ENCODE results near the gene NKAIN1. TPM values are rescaled to one million over a fixed set of nuclear protein-coding genes. Genes with fewer than 3 reads are reported as not detected.
A peak's percentile ranks its signal among the peaks of the same experiment; 100 is the strongest.
"Not testable (repeated sequence)": the region's sequence is repeated elsewhere in the genome, so short reads cannot be mapped to it uniquely, and the experiment has no call there.

Gene NKAIN1
- total RNA-seq, 1 experiment from 2014 or later: 36.8 TPM

GRCh38 chr1:31264790-31265386, 25.2 kb upstream of the NKAIN1 start:
- ChIA-PET CTCF (interaction anchor here (6.2 kb wide), 1 partner anchor 81 kb away, joined by 32 read pairs; no protein-coding TSS in a partner anchor), POLR2A (interaction anchor here (1.1 kb wide), 1 partner anchor 32 kb away, joined by 4 read pairs; the partner anchor contains the start of genes SNRNP40 and ZCCHC17)
- Mint-ChIP-seq H3K9me3 (no peaks in the 10 kb centered on the region), H3K27ac (no peak overlapping the region), H3K27me3 (ENCODE audit: low read depth) (no peaks in the 10 kb centered on the region), H3K36me3 (peaks cover 72% of the 10 kb centered on the region), H3K4me1 (no peaks in the 10 kb centered on the region), H3K4me3 (no peak overlapping the region)
- TF ChIP-seq FOXJ3 (CRISPR knock-in tag; IDR thresholded peaks at IDR 0.05; ENCODE audit: borderline replicate concordance) (no peak), ZNF121 (CRISPR knock-in tag; IDR thresholded peaks at IDR 0.05) (peak; percentile 71; the same call in 1 of the 2 replicates)
- no peak for DNase-seq (ENCODE audit: low spot score)
- no peak for ATAC-seq

DNA sequence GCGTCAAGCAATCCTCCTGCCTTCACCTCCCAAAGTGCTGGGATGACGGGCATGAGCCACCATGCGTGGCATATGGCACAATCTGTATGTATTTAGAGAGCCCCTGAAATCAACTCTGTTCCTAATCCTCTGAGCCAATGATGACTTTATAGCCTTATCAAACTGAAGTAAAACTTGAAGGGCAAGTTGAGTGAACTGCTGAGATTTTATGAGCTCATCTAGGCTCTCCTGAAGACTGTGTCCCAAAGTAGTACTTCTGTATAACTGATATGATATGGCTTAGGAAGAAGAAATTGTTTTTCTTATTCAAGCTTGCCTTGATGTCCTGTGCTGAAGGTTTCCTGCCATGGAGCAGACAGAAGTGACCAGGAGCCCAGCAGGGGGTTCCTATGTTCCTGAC, 23.7 kb upstream of the NKAIN1 start:
- CTCF ChIA-PET: interaction anchor here (0.7 to 6.2 kb wide), 2 partner anchors 70 to 79 kb away, joined by 3 to 32 read pairs; no protein-coding TSS in a partner anchor
- no peaks in the 10 kb centered on the region for H3K4me1 Mint-ChIP-seq
- H3K36me3 Mint-ChIP-seq: peaks cover 74% of the 10 kb centered on the region
- H3K4me3 Mint-ChIP-seq: no peak overlapping the region
- POLR2A ChIA-PET: no interaction called here
- no peak for DNase-seq (ENCODE audit: low spot score)
- no peak for ATAC-seq
- no peaks in the 10 kb centered on the region for H3K27me3 Mint-ChIP-seq (ENCODE audit: low read depth)
- TF ChIP-seq CDX4 (CRISPR knock-in tag; IDR thresholded peaks at IDR 0.05; ENCODE audit: borderline replicate concordance) (no peak), ATF1 (CRISPR knock-in tag; IDR thresholded peaks at IDR 0.05) (no peak), MXD4 (CRISPR knock-in tag; IDR thresholded peaks at IDR 0.05; ENCODE audit: borderline replicate concordance) (no peak), SOX15 (CRISPR knock-in tag; IDR thresholded peaks at IDR 0.05) (no peak), JAZF1 (CRISPR knock-in tag; IDR thresholded peaks at IDR 0.05) (no peak), GABPB1 (CRISPR knock-in tag; IDR thresholded peaks at IDR 0.05) (no peak), RELA (CRISPR knock-in tag; IDR thresholded peaks at IDR 0.05; ENCODE audit: borderline replicate concordance) (no peak), ELF4 (CRISPR knock-in tag; IDR thresholded peaks at IDR 0.05; ENCODE audit: low read depth) (no peak), GRHL2 (CRISPR knock-in tag; IDR thresholded peaks at IDR 0.05; ENCODE audit: insufficient replicate concordance, severe bottlenecking) (no peak), ZNF416 (CRISPR knock-in tag; IDR thresholded peaks at IDR 0.05) (no peak), ZNF138 (CRISPR knock-in tag; conservative IDR thresholded peaks at IDR 0.05) (no peak)
- TF ChIP-seq, protein P1, sequence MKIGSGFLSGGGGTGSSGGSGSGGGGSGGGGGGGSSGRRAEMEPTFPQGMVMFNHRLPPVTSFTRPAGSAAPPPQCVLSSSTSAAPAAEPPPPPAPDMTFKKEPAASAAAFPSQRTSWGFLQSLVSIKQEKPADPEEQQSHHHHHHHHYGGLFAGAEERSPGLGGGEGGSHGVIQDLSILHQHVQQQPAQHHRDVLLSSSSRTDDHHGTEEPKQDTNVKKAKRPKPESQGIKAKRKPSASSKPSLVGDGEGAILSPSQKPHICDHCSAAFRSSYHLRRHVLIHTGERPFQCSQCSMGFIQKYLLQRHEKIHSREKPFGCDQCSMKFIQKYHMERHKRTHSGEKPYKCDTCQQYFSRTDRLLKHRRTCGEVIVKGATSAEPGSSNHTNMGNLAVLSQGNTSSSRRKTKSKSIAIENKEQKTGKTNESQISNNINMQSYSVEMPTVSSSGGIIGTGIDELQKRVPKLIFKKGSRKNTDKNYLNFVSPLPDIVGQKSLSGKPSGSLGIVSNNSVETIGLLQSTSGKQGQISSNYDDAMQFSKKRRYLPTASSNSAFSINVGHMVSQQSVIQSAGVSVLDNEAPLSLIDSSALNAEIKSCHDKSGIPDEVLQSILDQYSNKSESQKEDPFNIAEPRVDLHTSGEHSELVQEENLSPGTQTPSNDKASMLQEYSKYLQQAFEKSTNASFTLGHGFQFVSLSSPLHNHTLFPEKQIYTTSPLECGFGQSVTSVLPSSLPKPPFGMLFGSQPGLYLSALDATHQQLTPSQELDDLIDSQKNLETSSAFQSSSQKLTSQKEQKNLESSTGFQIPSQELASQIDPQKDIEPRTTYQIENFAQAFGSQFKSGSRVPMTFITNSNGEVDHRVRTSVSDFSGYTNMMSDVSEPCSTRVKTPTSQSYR (CRISPR knock-in tag; IDR thresholded peaks at IDR 0.05): no peak
- H3K27ac Mint-ChIP-seq: no peak overlapping the region
- H3K9me3 Mint-ChIP-seq: no peaks in the 10 kb centered on the region

DNA sequence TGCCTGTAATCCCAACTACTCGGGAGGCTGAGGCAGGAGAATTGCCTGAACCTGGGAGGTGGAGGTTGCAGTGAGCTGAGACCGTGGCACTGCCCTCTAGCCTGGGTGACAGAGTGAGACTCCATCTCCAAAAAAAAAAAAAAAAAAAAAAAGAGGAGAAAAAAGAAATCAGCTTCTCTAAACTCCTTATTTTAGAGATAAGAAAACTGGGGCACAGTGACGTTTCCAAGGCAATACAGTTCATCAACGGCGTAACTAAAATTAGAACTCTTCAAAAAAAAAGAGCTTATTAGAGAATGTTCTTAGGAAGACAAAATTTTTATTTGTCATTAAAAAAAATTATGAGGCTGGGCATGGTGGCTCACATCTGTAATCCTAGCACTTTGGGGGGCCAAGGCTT, 22.7 kb upstream of the NKAIN1 start:
- H3K9me3 Mint-ChIP-seq; H3K4me1 Mint-ChIP-seq; H3K27ac Mint-ChIP-seq; H3K4me3 Mint-ChIP-seq; H3K27me3 Mint-ChIP-seq (ENCODE audit: low read depth); ATAC-seq; DNase-seq (ENCODE audit: low spot score): not testable (repeated sequence)
- CTCF ChIA-PET: interaction anchor here (1.0 kb wide), 2 partner anchors 77 to 78 kb away, joined by 4 to 6 read pairs; no protein-coding TSS in a partner anchor
- POLR2A ChIA-PET: interaction anchor here (0.7 kb wide), 1 partner anchor 11 kb away, joined by 7 read pairs; no protein-coding TSS in a partner anchor
- peaks cover 72% of the 10 kb centered on the region for H3K36me3 Mint-ChIP-seq

GRCh38 chr1:31261916-31262315, 22.2 kb upstream of the NKAIN1 start:
- ChIA-PET POLR2A (no interaction called here), CTCF (interaction anchor here (1.0 kb wide), 2 partner anchors 77 to 78 kb away, joined by 4 to 6 read pairs; no protein-coding TSS in a partner anchor)
- Mint-ChIP-seq H3K27ac (no peak overlapping the region), H3K4me3 (no peak overlapping the region), H3K4me1 (peaks cover 4% of the 10 kb centered on the region; the same call in 1 of the 2 replicates), H3K9me3 (no peaks in the 10 kb centered on the region), H3K36me3 (peaks cover 67% of the 10 kb centered on the region), H3K27me3 (ENCODE audit: low read depth) (no peaks in the 10 kb centered on the region)
- DNase-seq (ENCODE audit: low spot score) (no peak), ATAC-seq (no peak)
- TF ChIP-seq SOX15 (CRISPR knock-in tag; IDR thresholded peaks at IDR 0.05) (no peak), CREB1 (CRISPR knock-in tag; IDR thresholded peaks at IDR 0.05) (no peak), NFATC4 (CRISPR knock-in tag; IDR thresholded peaks at IDR 0.05) (no peak), IRF2 (CRISPR knock-in tag; IDR thresholded peaks at IDR 0.05; ENCODE audit: borderline replicate concordance, low read depth) (no peak), GRHL2 (CRISPR knock-in tag; IDR thresholded peaks at IDR 0.05; ENCODE audit: insufficient replicate concordance, severe bottlenecking) (no peak), NFYB (CRISPR knock-in tag; conservative IDR thresholded peaks at IDR 0.05; ENCODE audit: low read depth) (no peak), NR3C1 (CRISPR knock-in tag; conservative IDR thresholded peaks at IDR 0.05; ENCODE audit: low read depth) (no peak)
- TF ChIP-seq, protein P2, sequence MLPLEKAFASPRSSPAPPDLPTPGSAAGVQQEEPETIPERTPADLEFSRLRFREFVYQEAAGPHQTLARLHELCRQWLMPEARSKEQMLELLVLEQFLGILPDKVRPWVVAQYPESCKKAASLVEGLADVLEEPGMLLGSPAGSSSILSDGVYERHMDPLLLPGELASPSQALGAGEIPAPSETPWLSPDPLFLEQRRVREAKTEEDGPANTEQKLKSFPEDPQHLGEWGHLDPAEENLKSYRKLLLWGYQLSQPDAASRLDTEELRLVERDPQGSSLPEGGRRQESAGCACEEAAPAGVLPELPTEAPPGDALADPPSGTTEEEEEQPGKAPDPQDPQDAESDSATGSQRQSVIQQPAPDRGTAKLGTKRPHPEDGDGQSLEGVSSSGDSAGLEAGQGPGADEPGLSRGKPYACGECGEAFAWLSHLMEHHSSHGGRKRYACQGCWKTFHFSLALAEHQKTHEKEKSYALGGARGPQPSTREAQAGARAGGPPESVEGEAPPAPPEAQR (CRISPR knock-in tag; IDR thresholded peaks at IDR 0.05): no peak
- TF ChIP-seq, protein P3, sequence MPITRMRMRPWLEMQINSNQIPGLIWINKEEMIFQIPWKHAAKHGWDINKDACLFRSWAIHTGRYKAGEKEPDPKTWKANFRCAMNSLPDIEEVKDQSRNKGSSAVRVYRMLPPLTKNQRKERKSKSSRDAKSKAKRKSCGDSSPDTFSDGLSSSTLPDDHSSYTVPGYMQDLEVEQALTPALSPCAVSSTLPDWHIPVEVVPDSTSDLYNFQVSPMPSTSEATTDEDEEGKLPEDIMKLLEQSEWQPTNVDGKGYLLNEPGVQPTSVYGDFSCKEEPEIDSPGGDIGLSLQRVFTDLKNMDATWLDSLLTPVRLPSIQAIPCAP (CRISPR knock-in tag; IDR thresholded peaks at IDR 0.05): no peak
- TF ChIP-seq, protein P4, sequence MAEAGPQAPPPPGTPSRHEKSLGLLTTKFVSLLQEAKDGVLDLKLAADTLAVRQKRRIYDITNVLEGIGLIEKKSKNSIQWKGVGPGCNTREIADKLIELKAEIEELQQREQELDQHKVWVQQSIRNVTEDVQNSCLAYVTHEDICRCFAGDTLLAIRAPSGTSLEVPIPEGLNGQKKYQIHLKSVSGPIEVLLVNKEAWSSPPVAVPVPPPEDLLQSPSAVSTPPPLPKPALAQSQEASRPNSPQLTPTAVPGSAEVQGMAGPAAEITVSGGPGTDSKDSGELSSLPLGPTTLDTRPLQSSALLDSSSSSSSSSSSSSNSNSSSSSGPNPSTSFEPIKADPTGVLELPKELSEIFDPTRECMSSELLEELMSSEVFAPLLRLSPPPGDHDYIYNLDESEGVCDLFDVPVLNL (CRISPR knock-in tag; IDR thresholded peaks at IDR 0.05; ENCODE audit: borderline replicate concordance, low read depth): no peak
